ENCODE results near the gene IGBP1.

The IGBP1 gene

GRCh38 chrX:70168238-70169188 lies 35.3 kb downstream of the IGBP1 start:
- DNase-seq (ENCODE audit: low spot score): no peak

GRCh38 chrX:70169281-70169680 lies 36.0 kb downstream of the IGBP1 start:
- H3K4me3 ChIP-seq: no peak overlapping the region
- peak overlapping the region in 1 of 2 donors; percentile 32 for H3K27ac ChIP-seq
- no peak for TF ChIP-seq CTCF (IDR thresholded peaks at IDR 0.05)
- no peak for DNase-seq (ENCODE audit: low spot score)

More at GRCh38 chrX:70168238-70169188, 35.3 kb downstream of the IGBP1 start:
- Histone ChIP-seq H3K4me3 (peak overlapping the region; percentile 44), H3K27ac (peak overlapping the region in 1 of 2 donors; percentile 32)
- no peak for TF ChIP-seq CTCF (IDR thresholded peaks at IDR 0.05)

GRCh38 chrX:70171624-70172023 lies 38.4 kb downstream of the IGBP1 start:
- no peak for DNase-seq (ENCODE audit: low spot score)

GRCh38 chrX:70172221-70172620 lies 39.0 kb downstream of the IGBP1 start:
- no peak overlapping the region for H3K4me3 ChIP-seq
- DNase-seq (ENCODE audit: low spot score): no peak
- TF ChIP-seq CTCF (IDR thresholded peaks at IDR 0.05): no peak
- no peak overlapping the region for H3K27ac ChIP-seq

More at GRCh38 chrX:70171624-70172023, 38.4 kb downstream of the IGBP1 start:
- Histone ChIP-seq H3K27ac (no peak overlapping the region), H3K4me3 (no peak overlapping the region)
- no peak for TF ChIP-seq CTCF (IDR thresholded peaks at IDR 0.05)

GRCh38 chrX:70172964-70173363 lies 39.7 kb downstream of the IGBP1 start:
- DNase-seq (ENCODE audit: low spot score): no peak
- Histone ChIP-seq H3K27ac (no peak overlapping the region), H3K4me3 (no peak overlapping the region)
- TF ChIP-seq CTCF (IDR thresholded peaks at IDR 0.05): no peak

GRCh38 chrX:70174754-70175153 lies 41.5 kb downstream of the IGBP1 start:
- TF ChIP-seq CTCF (IDR thresholded peaks at IDR 0.05): no peak
- Histone ChIP-seq H3K4me3 (no peak overlapping the region), H3K27ac (no peak overlapping the region)
- no peak for DNase-seq (ENCODE audit: low spot score)

- Histone ChIP-seq H3K4me3 (no peak overlapping the region), H3K27ac (no peak overlapping the region)
- TF ChIP-seq CTCF (IDR thresholded peaks at IDR 0.05): no peak
- DNase-seq (ENCODE audit: low spot score): no peak
These were observed 42.1 kb downstream of the IGBP1 start for GRCh38 chrX:70175338-70175737.

Measured in coronary artery (tissue), 2 donors.